ENCODE results near the gene DLG2. TPM values are rescaled to one million over a fixed set of nuclear protein-coding genes. Genes with fewer than 3 reads are reported as not detected.
"Not testable (repeated sequence)": the region's sequence is repeated elsewhere in the genome, so short reads cannot be mapped to it uniquely, and the experiment has no call there.

DLG2 gene
- total RNA-seq, 1 donor: 1.1 TPM

DNA sequence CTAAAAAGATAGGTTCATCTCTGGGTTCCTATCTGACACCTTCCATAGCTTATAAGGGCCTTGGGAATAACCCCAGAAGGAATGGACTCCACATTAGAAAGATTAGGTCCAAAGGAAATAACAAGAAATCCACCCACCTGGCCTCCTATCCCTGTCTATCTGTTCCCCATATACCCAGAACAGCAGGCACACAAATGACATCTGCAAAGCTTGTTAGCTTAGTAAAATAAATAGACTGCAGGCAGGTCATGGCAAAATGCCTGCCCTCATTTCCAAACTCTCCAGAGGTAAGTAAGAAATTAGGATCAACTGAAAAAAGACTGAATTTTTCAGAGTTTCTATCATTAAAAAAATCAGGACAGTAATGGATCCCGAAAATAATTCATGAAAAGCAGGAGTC, 489.5 kb downstream of the DLG2 start:
- no peak for DNase-seq (ENCODE audit: low read depth in 2 of 3, low spot score in 2 of 3)

DNA sequence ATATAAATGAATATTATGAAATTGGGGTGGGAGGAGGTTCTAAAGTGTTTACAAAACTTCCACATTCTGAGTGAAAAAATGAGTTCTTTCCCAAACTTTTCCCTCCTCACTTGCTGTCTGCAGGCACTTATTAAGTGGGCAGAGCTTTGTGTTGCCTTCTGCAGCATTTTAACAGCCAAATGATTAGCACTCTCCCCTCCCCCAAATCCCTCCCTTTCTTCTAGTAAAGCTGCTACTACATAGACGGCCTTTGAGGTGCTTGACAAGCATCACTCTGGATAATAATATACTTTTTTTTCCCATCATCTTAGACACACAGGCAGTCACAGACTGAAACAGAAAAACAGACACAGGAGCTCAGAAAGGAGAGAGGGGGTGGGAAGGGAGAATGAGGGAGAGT, 493.5 kb downstream of the DLG2 start:
- DNase-seq (ENCODE audit: low read depth in 2 of 3, low spot score in 2 of 3): no peak

DNA sequence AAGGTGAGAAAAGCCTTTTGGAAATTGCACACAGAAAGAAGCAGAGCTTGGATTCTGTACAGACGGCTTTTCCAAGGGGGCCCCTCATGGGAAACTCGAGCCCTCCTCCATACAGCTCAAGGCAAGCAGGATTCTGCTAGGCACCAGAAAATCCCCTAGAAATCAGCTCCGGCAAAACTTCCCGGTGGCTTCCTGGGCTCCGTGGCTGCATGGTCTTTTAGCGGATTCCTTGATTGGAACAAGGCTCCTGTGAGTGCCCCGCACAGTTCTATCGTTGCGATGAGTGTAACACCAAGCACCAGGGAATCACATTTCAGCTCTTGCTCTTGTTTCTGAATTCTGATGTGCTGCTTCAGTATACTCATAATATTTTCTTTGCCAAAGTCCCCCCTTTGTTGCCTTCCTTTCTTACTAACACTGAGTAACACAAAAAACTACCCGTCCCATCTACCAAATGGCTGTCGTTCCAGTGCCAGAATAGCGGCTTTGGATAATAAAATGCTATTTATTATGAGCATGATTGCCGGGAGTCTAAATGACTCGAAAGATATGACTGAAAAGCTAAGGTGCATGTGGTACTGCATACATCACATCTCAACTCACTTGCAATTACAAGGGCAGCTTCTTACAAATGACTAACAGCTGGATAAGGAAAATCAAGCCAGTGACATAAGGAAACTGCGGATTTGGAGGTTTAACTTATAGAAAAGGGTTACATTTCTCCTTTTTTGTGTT, 494.1 kb downstream of the DLG2 start:
- DNase-seq (ENCODE audit: low read depth in 2 of 3, low spot score in 2 of 3): no peak

DNA sequence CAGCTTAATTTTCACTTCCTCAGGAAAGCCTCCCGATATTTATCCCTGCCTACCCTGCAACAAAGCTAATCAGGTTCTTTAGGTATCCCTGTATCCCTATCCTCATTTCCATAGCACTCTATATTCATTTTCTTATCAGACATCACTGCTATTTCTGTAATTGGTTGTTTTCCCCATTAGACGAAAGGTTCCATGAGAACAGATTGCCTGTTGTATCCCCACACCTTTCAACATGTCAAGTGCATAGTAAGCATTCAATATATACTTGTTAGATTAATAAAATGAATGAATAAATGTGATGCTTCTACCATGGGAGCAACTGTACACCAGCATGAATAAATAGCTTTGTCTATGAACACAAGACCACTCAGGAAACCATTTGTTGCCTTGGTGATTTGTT, 499.8 kb downstream of the DLG2 start:
- no peak for DNase-seq (ENCODE audit: low read depth in 2 of 3, low spot score in 2 of 3)

DNA sequence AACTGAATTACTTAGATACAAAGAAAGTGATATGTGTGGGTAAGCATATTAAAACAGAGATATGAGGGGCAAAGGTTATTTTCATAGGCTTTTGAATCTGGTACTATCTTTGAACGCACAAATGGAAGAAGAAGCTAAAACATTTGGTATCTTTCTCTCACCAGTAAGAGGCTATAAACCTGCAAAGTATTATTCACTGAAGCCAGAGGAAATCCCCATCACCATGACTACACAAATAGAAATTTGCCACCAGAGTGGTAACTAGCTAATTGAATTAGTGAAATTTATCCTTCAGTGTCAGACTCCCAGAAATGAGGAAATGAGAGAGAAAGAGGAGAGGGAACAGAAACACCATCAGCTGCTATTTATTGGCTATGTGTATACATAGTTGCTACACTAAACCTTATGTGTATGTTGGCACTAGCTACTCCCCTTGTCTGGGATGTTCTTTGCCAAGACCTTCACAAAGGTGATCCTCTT, 503.4 kb downstream of the DLG2 start:
- no peak for DNase-seq (ENCODE audit: low read depth in 2 of 3, low spot score in 2 of 3)

DNA sequence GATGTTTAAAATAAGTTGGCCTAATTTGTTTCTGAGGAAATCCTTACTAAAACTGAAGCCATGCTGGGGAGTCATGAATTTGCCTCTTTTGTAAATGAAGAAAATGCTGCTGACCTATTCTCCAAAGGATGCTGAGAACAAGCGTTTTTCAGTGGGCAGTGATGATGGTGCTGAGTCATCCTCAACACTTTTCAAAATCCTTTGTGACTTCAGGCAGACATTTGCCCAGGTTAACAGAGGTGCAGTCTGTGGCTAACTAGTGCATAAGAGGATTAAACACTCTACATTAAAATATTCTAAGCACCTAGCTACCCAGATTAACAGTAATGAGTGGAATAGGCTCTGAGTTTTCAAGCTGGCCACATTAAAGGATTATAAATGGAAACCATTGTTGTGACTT, 509.0 kb downstream of the DLG2 start:
- DNase-seq (ENCODE audit: low read depth in 2 of 3, low spot score in 2 of 3): no peak

DNA sequence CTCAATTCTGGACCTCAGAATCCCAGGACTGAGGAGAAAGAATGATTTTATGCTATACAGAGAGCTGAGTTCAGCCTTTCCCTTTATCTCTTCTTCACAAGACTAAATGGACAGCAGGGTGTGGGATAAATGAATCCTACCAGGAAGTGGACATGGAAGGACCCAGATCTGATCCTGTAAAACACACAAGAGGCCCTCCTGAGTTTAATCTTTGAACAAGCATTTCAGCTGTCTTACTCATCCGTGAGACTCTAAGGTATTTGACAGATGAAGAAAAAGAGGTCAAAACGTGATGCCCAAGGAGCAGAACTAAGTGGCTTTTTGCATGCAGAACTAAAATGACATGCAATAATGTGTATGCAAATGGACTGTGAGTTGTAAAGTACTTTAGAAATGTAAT, 511.3 kb downstream of the DLG2 start:
- DNase-seq (ENCODE audit: low read depth in 2 of 3, low spot score in 2 of 3): no peak

DNA sequence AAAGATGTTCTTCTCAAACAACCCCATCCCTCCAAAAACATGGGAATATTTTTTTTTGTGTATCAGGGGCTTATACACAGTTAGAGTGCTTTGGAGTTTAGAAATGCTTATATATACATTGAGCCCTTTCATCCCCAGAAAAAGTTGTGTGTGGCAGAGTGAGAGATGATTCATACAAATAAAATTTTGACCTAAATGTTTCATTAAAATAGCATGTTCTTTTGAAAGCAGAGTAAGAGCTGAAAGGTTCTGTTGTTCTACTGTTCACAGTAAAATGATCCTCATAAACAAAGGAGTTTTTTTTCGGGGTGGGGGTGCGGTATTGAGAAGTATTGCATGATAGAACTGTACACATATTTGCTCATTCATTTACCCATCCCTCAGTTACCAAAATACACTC, 512.4 kb downstream of the DLG2 start:
- DNase-seq (ENCODE audit: low read depth in 2 of 3, low spot score in 2 of 3): no peak

DNA sequence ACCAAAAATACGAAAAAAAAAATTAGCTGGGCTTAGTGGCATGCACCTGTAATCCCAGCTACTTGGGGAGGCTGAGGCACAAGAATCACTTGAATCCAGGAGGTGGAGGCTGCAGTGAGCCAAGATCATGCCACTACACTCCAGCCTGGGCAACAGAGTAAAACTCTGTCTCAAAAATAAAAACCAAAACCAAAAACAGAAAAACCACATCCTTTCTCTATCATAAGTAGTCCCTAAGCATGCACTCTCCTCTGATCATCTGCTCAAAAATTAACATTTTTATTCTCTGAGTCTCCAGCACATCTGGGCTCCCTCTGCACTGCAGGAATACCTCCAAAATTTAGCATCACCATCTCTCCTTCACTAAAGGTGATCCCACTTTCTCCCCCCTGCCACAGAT, 516.9 kb downstream of the DLG2 start:
- not testable (repeated sequence) for DNase-seq (ENCODE audit: low read depth in 2 of 3, low spot score in 2 of 3)

DNA sequence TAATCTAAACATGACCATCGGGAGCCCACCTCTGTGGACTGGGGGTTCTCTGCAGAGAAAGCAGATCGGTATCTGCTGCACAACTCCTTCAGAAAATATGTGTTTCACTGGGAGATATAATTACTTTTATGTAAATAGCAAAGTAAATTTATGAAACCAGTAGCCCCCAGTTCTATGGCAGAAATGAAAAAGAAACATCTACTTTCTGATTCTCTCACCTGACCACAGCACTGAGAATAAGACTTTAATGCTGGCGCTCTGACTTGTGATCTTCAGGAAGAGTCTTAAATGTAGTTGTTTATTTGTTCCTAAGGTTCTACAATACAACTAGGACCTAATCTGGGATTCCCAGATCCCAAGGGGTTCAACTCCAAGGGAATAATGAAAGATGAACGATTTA, 518.0 kb downstream of the DLG2 start:
- DNase-seq (ENCODE audit: low read depth in 2 of 3, low spot score in 2 of 3): no peak

DNA sequence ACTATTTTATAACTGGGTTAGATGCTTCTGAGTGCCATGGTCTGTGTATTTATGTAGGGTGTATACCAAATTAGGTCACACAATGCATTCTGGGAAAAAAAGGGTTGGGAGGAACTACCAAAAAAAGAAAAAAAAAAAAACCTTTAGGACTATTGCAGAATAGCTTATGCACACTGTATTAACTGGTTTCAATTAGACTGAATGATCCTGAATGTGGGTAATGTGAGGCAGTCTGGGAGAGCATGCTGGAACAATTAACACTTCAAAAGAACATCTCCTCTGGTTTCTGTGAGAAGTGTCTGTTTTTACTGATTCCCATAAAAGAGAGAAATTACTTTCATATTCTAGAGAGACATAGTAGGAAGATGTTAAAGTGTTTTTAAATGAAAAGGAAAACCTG, 521.3 kb downstream of the DLG2 start:
- no peak for DNase-seq (ENCODE audit: low read depth in 2 of 3, low spot score in 2 of 3)

DNA sequence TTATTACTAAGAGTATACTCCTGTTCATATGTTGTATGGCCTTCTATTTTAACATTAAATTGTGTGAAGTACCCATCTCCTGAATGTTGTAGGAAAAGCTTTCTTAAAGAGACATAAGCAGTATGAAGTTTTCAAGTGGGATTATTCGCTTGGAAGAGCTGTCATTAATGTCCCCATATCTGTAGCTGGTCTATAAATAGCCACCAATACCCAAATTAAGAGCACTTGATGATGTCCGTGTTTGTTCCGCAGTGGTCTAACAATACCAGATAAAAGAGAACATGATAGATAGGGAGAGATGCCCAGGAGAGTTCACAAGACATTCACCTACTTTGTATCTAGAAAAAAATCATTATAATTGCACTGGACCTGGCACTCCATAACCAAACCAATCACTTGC, 527.6 kb downstream of the DLG2 start:
- no peak for DNase-seq (ENCODE audit: low read depth in 2 of 3, low spot score in 2 of 3)

DNA sequence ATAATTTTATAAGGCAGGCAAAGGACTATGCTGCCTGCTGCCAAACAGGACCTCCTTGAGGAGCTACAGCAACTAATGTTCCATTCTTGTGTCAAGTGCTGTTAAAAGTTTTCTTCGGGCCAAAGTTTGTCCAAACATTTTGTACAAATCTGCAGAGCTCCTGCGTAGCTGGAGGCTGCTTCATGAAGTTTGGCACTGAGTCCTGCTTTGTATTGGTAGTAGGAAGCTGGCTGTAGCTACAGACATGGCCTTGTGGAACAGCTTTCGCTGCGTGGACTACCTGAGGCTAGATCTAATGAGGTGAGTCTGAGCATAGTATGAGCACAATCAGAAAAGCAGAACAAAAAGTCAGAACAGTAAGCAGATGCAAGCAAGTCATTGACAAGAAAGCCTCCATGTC, 528.1 kb downstream of the DLG2 start:
- DNase-seq (ENCODE audit: low read depth in 2 of 3, low spot score in 2 of 3): no peak

DNA sequence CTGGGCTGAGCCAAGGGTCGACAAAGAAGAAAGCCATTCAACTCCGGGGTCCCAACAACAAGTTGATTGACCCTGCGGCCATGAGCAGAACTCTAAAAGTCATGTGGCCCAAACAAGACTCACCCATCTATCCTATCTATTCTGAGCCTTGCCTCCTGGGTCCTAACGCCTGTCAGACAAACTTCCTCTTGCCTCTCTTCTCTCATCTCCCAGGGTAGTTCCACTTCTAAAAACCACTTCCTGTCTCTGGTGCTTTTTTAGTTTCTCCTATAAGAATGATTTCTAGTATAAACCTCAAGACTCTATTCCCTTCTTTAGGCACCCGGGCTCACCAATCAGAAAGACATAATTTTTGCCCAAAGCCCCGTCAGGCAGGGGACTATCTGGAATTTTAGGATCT, 530.2 kb downstream of the DLG2 start:
- no peak for DNase-seq (ENCODE audit: low read depth in 2 of 3, low spot score in 2 of 3)

DNA sequence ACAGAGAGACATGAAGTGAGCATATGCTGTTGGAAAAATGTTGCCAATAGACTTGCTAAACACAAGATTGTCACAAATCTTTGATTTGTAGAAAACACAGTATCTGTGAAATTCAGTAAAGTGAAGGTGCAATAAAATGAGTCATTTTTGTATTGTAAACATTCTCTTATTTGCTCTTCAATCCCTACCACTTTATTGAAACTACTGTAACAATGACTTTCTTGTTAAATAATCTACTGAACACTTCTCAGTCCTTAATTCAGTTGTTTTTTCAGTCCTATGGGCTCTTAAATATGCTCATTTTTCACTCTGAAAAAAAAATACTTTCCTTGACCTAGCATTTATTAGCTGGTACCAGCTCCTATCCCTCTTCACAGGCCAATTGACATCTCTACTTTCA, 531.9 kb downstream of the DLG2 start:
- no peak for DNase-seq (ENCODE audit: low read depth in 2 of 3, low spot score in 2 of 3)

DNA sequence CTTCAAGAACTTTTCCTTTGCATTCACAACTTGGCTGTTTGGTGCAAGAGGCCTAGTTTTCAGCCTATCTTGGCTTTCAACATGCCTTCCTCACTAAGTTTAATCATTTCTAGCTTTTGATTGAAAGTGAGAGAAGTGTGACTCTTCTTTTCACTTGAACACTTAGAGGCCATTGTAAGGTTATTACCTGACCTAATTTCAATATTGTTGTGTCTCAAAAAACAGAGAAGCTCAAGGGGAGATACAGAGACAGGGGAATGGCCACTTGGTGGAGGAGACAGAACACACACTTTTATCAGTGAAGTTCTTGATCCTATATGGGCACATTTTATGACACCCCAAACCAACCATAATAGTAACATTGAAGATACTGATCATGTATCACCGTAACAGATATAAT, 532.3 kb downstream of the DLG2 start:
- DNase-seq (ENCODE audit: low read depth in 2 of 3, low spot score in 2 of 3): no peak

DNA sequence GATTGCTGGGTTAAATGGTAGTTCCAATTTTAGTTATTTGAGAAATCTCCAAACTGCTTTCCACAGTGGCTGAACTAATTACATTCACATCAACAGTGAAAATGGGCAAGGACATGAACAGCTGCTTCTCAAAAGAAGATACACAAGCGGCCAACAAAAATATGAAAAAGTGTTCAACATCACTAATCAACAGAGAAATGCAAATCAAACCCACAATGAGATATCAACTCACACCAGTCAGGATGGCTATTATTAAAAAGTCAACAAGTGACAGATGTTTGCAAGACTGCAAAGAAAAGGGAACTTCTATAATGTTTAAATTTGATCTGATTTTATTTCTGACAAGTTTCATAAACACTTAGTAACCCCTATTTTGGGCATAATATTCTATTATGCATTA, 537.5 kb downstream of the DLG2 start:
- no peak for DNase-seq (ENCODE audit: low read depth in 2 of 3, low spot score in 2 of 3)

DNA sequence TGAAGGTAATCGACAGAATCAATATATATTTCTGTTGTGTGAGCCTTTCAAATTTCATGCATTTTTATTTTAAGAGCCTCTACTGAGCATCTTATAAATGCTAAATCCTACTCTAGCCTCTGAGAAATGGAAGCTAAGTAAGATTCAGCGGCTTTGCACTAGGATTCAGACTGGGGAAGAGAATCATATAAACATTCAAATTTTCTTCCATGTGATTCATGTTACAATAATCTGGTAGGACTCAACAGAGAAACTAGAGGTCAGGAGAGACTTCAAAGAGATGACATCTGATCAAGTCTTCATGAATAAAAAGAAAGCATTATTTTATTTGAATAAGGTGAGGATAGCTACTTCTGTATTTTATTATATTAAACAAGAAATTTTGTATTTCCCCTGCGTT, 538.9 kb downstream of the DLG2 start:
- DNase-seq (ENCODE audit: low read depth in 2 of 3, low spot score in 2 of 3): no peak

DNA sequence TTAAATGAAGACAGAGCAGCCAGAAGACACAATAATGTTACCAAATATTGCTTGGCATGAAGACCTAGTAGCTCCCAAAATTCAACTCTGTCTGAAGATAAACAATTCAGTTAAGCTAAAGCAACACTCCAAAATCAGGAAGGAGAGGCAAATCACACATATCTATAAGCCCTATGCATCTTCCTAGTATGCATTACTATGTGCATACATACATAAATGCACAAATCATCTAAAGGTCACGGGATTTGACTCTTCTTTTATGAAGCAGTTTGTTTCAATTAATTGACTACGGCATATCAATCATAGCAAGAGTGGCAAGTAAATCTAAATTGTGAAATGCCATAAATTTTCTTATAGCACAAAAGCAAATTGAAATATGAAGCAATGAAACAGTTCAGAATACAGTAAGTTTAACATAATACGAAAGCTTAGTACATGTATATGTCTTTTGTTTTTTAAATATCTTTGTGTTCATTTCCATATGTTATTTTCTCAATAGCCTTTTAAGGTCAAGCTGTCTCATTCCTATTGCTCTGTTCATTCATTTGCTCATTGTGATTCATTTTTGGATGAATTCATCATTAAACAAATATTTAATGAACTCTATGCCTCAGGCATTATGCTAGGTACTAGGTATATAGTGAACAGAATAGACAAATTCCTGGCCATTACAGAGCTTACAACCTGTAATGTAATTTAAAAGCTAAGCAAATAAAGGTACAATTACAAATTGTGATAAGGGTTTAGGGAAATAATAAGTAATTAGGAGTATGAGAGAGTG, 540.5 kb downstream of the DLG2 start:
- no peak for DNase-seq (ENCODE audit: low read depth in 2 of 3, low spot score in 2 of 3)

DNA sequence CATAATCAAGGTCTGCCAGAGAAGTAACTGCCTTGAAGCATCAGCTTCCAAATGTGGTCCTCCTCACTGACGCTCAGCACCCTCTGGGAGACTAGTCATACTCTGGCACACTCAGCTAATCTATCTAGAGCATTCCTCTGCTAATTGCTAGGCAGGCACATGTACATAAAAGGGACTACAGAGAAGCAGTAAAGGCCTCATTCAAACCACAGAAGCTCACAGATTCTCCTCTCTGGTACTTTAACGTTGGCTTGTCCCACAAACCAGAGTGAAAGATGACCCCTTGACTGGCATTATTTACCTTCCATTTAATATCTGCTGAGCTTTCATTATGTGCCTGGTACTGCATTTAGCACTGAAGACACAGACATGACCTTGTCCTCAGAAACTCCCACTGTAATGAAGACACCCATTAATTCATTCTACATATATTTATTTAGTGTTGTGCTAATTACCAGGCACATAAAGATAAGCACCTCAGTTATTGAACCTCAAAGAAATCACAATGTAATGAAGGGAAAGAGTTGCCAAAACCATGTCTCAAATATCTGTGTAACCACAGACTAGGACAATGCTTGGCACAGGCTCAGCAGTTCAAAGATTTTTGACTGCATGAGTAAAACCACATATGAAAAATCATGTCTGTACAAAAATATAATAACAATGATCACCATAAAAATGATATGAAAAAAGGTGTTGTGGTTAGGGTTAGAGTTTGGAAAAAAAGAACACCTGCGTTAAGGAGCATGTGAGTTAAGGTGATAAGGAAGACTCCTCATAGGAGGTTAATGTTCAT, 550.4 kb downstream of the DLG2 start:
- no peak for DNase-seq (ENCODE audit: low read depth in 2 of 3, low spot score in 2 of 3)

DNA sequence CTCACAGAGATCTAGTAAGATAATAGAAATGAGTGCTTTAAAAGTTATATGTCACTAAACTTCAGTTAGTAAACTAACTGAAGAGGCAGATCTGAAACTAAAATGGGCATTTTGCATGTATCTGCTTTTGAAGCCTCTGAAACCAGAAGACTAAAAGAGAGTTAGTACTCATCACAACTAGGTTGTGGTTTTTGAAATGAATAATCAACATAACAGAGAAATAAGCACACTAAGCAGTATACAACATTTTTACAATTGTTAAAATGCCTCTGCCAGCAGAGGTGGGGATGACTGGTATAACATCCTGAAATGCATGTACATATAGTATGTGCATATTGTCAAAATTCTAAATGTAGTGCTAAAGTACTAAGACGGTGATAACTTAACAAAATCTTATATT, 564.5 kb downstream of the DLG2 start:
- DNase-seq (ENCODE audit: low read depth in 2 of 3, low spot score in 2 of 3): no peak

DNA sequence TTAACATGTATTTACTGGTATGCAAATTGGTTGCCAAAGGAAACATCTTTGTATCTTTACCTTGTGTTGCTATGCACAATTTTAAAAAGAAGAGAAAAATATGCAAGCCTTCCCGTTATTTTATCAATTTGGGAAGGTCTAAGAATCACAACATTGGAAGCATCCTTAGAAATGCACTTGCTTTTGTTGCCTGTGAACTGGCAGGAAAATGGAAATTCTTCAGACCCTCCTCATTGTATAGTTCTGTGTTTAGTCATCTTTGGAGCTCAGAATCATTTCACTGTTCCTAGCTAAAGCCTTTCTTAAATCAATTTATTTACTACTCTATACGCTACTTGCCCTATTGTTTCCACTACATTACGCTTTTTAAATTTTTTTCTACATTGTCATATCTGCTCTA, 574.5 kb downstream of the DLG2 start:
- DNase-seq (ENCODE audit: low read depth in 2 of 3, low spot score in 2 of 3): no peak
